Hepatocyte (in vitro differentiated cells): ENCODE results near the gene CACNA1B. TPM values are rescaled to one million over a fixed set of nuclear protein-coding genes. Genes with fewer than 3 reads are reported as not detected.

Experiments
- DNase-seq: peaks from one replicate; pipeline ENCODE4 v3.0.0-alpha.2; 2016; ENCODE audit warnings: low spot score
- H2AFZ ChIP-seq: fragments of 200-600 bp; sonication (generic); 2 replicates; pipeline ENCODE4 v1.6.0; 2016; ENCODE audit warnings: antibody characterized with exemption, mild to moderate bottlenecking
- H3K27ac ChIP-seq: fragments of 200-600 bp; sonication (generic); 2 replicates; pipeline ENCODE4 v1.5.1; 2016; ENCODE audit warnings: mild to moderate bottlenecking
- H3K27me3 ChIP-seq: fragments of 200-600 bp; sonication (generic); 2 replicates; pipeline ENCODE4 v1.6.1; 2016
- H3K36me3 ChIP-seq: fragments of 200-600 bp; sonication (generic); replicated peaks from 2 replicates; pipeline ENCODE4 v1.5.1; 2016; ENCODE audit warnings: low read depth; ENCODE audit not compliant: insufficient read depth
- H3K4me1 ChIP-seq: fragments of 200-600 bp; sonication (generic); 2 replicates; pipeline ENCODE4 v1.5.1; 2016; ENCODE audit warnings: mild to moderate bottlenecking, moderate library complexity; ENCODE audit not compliant: insufficient read depth
- H3K4me2 ChIP-seq: fragments of 200-600 bp; sonication (generic); 2 replicates; pipeline ENCODE4 v1.6.0; 2016
- H3K4me3 ChIP-seq: fragments of 200-600 bp; sonication (generic); 2 replicates; pipeline ENCODE4 v1.5.1; 2016; ENCODE audit warnings: mild to moderate bottlenecking
- H3K79me2 ChIP-seq: fragments of 200-600 bp; sonication (generic); 2 replicates; pipeline ENCODE4 v1.6.0; 2017; ENCODE audit warnings: mild to moderate bottlenecking
- H3K9me2 ChIP-seq: fragments of 200-600 bp; sonication (generic); replicated peaks from 2 replicates; pipeline ENCODE4 v1.6.0; 2017; ENCODE audit warnings: mild to moderate bottlenecking; ENCODE audit not compliant: insufficient read depth
- H3K9me3 ChIP-seq: fragments of 200-600 bp; sonication (generic); 2 replicates; pipeline ENCODE4 v1.5.1; 2016; ENCODE audit warnings: low read depth, mild to moderate bottlenecking
- H4K20me1 ChIP-seq: fragments of 200-600 bp; sonication (generic); 2 replicates; pipeline ENCODE4 v1.6.0; 2016; ENCODE audit warnings: mild to moderate bottlenecking; ENCODE audit not compliant: insufficient read depth, poor library complexity, severe bottlenecking
- EZH2 ChIP-seq: fragments of 200-600 bp; sonication (generic); IDR thresholded peaks from 2 replicates; pipeline ENCODE4 v1.6.1; 2016; ENCODE audit warnings: antibody characterized with exemption, mild to moderate bottlenecking, borderline replicate concordance
- EZH2phosphoT487 ChIP-seq: fragments of 200-600 bp; sonication (generic); IDR thresholded peaks from one replicate; pipeline ENCODE4 v1.6.1; 2018; ENCODE audit warnings: antibody characterized with exemption, mild to moderate bottlenecking, low read depth, moderate library complexity; ENCODE audit not compliant: unreplicated experiment, severe bottlenecking
- WGBS: methylation state at CpG from one replicate; pipeline ENCODE4 v1.1.6; 2016; ENCODE audit warnings: low lambda C conversion rate; ENCODE audit errors: missing lambda C conversion rate; 5-methylcytosine and 5-hydroxymethylcytosine counted together
- polyA plus RNA-seq: library from polyadenylated mRNA; unstranded; fragments of >200 nt; fragmentation: Nextera tagmentation; extraction: Ambion mirVana; gene quantifications from 2 replicates; pipeline ENCODE4 v1.2.1, GENCODE V29; 2016
- total RNA-seq: library from RNA; depleted of rRNA; stranded (reverse); fragments of >200 nt; gene quantifications from 2 replicates; pipeline ENCODE4 v1.2.3, GENCODE V29; 2014
- TF ChIP-seq, protein P1 (sequence below): fragments of 200-600 bp; sonication (generic); IDR thresholded peaks from 2 replicates; pipeline ENCODE4 v1.5.1; 2016; ENCODE audit warnings: antibody characterized with exemption, mild to moderate bottlenecking; ENCODE audit not compliant: poor library complexity

The CACNA1B gene
- total and polyA plus RNA-seq, 2 experiments from 2014 or later: 0.30 to 0.39 TPM

DNA sequence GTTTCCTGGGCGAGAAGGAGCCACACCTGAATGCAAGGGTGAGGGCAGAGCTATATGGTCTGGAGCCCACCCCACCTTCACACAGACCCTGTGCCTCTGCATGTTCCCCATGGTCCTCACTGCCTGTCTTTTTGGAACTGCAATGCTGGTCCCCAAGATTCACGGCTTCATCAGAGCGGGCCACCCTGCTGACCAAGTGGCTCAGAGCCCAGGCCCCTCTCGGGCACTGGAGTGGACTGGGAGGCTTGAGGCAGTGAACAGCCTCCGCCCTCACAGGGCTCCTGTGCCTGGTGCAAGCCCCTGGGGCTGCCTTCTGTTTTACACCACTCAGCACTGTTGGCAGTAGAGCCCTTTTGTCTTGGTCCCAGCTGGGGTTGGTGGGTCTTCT lies 143.2 kb downstream of the CACNA1B start:
- 91% methylated on average over 5 of the region's 5 CpGs for WGBS
- H3K4me1 ChIP-seq: no peaks in the 10 kb centered on the region
- TF ChIP-seq EZH2phosphoT487: no peak
- no peak for TF ChIP-seq EZH2
- TF ChIP-seq, protein P1, sequence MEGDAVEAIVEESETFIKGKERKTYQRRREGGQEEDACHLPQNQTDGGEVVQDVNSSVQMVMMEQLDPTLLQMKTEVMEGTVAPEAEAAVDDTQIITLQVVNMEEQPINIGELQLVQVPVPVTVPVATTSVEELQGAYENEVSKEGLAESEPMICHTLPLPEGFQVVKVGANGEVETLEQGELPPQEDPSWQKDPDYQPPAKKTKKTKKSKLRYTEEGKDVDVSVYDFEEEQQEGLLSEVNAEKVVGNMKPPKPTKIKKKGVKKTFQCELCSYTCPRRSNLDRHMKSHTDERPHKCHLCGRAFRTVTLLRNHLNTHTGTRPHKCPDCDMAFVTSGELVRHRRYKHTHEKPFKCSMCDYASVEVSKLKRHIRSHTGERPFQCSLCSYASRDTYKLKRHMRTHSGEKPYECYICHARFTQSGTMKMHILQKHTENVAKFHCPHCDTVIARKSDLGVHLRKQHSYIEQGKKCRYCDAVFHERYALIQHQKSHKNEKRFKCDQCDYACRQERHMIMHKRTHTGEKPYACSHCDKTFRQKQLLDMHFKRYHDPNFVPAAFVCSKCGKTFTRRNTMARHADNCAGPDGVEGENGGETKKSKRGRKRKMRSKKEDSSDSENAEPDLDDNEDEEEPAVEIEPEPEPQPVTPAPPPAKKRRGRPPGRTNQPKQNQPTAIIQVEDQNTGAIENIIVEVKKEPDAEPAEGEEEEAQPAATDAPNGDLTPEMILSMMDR: no peak
- H3K9me2 ChIP-seq: no peaks in the 10 kb centered on the region
- no peak overlapping the region for H3K27ac ChIP-seq
- no peaks in the 10 kb centered on the region for H3K9me3 ChIP-seq
- no peak overlapping the region for H3K4me2 ChIP-seq
- peaks cover 43% of the 10 kb centered on the region for H3K27me3 ChIP-seq
- no peak for DNase-seq
- H3K79me2 ChIP-seq: no peaks in the 10 kb centered on the region
- H3K4me3 ChIP-seq: no peak overlapping the region
- H3K36me3 ChIP-seq: no peaks in the 10 kb centered on the region
- H2AFZ ChIP-seq: no peak overlapping the region
- H4K20me1 ChIP-seq: no peaks in the 10 kb centered on the region

DNA sequence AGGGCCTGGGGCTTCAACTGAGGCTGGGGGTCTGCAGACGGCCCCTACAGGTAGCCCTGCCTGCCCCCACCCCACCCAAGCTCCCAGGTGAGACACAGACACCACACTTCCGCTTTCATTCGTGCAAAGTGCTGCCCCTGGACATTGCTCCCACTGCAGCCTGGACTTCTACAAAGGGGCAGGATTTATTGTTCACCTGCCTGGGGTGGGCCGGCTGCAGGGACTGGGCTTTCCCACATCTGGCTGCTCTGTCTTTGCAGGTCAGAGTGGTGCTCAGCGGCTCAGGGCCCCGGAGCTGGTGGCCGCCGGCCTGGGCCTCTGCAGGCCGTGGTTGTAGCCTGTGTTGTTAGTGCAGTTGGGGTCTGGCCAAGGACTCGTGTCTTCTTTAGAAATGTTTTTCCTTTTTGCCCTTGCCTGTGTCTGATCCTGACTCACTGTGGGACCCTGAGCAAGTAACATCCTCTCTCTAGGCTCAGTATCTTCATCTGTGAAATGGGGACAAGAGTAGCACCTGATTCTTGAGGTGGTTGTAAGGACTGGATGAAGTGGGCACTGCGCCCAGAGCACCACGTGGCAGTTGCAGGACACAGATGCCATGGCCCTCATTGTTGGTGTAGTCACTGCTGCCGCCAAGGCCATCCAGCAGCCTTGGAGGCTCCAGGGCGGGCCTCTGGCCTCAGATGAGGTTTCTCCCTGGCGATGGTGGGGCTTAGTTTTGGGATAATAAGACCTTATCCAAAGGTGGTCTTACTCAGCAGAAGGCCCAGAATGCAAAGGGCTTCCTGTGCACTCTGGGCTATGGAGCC lies 143.9 kb downstream of the CACNA1B start:
- no peak for DNase-seq

DNA sequence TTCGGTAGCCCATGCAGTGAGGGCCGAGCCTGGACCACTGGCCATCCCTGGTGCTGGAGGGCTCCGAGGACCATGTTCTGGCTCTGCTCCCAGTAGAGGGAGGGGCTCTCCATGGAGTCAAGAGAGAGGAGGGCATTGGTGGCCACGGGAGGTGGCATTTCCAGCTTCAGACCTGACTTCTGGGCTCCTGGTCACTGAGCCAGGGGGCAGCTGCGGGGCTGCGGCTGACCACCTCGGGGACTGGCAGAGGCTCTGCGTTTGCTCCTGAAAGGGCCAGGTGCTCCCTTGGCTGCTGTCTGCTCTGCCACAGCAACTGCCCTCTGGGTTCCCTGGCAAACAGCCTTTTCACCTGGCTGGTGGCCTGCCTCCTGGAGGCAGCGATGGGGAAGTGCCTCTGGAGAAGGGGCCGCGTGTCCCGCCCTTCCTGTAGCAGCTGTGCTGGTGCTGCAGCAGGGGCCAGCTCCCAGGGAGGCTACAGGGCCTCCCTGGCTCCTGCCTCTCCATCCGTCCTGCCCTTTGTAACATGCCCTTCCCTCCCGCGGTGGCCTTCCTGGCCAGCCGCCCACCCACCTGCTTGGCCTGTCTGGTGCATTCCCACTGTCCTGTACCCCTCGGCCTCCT lies 144.6 kb downstream of the CACNA1B start:
- H2AFZ ChIP-seq: no peak overlapping the region
- no peaks in the 10 kb centered on the region for H3K9me2 ChIP-seq
- peaks cover 54% of the 10 kb centered on the region for H3K27me3 ChIP-seq
- no peaks in the 10 kb centered on the region for H3K9me3 ChIP-seq
- H3K4me1 ChIP-seq: no peaks in the 10 kb centered on the region
- no peaks in the 10 kb centered on the region for H3K79me2 ChIP-seq
- no peak overlapping the region for H3K4me3 ChIP-seq
- peak; percentile 62 for DNase-seq
- peak overlapping the region; percentile 80 for H3K4me2 ChIP-seq
- TF ChIP-seq, protein P1: peak; percentile 40
- no peak for TF ChIP-seq EZH2phosphoT487
- H3K27ac ChIP-seq: no peak overlapping the region
- no peaks in the 10 kb centered on the region for H3K36me3 ChIP-seq
- H4K20me1 ChIP-seq: no peaks in the 10 kb centered on the region
- WGBS: 60% methylated on average over 14 of the region's 17 CpGs

More for the DNA sequence above, 143.9 kb downstream of the CACNA1B start:
- no peaks in the 10 kb centered on the region for H4K20me1 ChIP-seq
- H3K27me3 ChIP-seq: peaks cover 49% of the 10 kb centered on the region
- no peak overlapping the region for H2AFZ ChIP-seq
- no peaks in the 10 kb centered on the region for H3K4me1 ChIP-seq
- H3K4me2 ChIP-seq: no peak overlapping the region
- no peak overlapping the region for H3K27ac ChIP-seq
- TF ChIP-seq, protein P1: no peak
- TF ChIP-seq EZH2phosphoT487 (no peak), EZH2 (no peak)
- no peak overlapping the region for H3K4me3 ChIP-seq
- no peaks in the 10 kb centered on the region for H3K9me3 ChIP-seq
- no peaks in the 10 kb centered on the region for H3K36me3 ChIP-seq
- 88% methylated on average over 14 of the region's 15 CpGs for WGBS
- H3K9me2 ChIP-seq: no peaks in the 10 kb centered on the region
- no peaks in the 10 kb centered on the region for H3K79me2 ChIP-seq
